Panc1 (cell line): ENCODE results near the gene CHRNE. TPM values are rescaled to one million over a fixed set of nuclear protein-coding genes. Genes with fewer than 3 reads are reported as not detected.
"Not testable (repeated sequence)": the region's sequence is repeated elsewhere in the genome, so short reads cannot be mapped to it uniquely, and the experiment has no call there.

ENCODE experiments used
- ATAC-seq: fragments of 200-7000 bp; cut with Tn5 transposase; 2 replicates; pipeline ENCODE4 v1.9.1; 2020; ENCODE audit warnings: mild to moderate bottlenecking, moderate library complexity
- BruUV-seq: library from RNA; stranded (reverse); fragments of 400-500 nt; replicated peaks from 2 replicates; lab custom pipeline; 2021; lab: Mats Ljungman, UMichigan
- CTCF ChIA-PET: fragments of 300-600 bp; sonication (Branson Sonifier 250); formaldehyde crosslinking; loops from one replicate; lab custom pipeline; 2022; ENCODE audit warnings: antibody characterized with exemption; lab: Charles Lee
- POLR2A ChIA-PET: fragments of 300-600 bp; sonication (Branson Sonifier 250); formaldehyde crosslinking; loops from one replicate; lab custom pipeline; 2022; ENCODE audit warnings: antibody characterized with exemption; lab: Charles Lee
- DNase-seq: peaks from one replicate; pipeline ENCODE4 v3.0.0-alpha.2; 2010; ENCODE audit warnings: low read depth, low spot score
- H3K27ac ChIP-seq: 2 replicates; pipeline ENCODE4 v1.5.1; 2011; ENCODE audit warnings: mild to moderate bottlenecking, low read length, inconsistent platforms
- H3K27me3 ChIP-seq: fragments of 200-500 bp; sonication (Bioruptor generic); 2 replicates; pipeline ENCODE4 v1.6.0; 2014; ENCODE audit warnings: low read length, inconsistent platforms; ENCODE audit not compliant: control insufficient read depth, insufficient read depth
- H3K36me3 ChIP-seq: fragments of 200-500 bp; sonication (Bioruptor generic); 2 replicates; pipeline ENCODE4 v1.5.1; 2014; ENCODE audit warnings: inconsistent platforms, mild to moderate bottlenecking, low read length, moderate library complexity; ENCODE audit not compliant: control insufficient read depth, insufficient read depth
- H3K4me1 ChIP-seq: 2 replicates; pipeline ENCODE4 v1.5.1; 2011; ENCODE audit warnings: inconsistent platforms, mild to moderate bottlenecking, low read length, moderate library complexity; ENCODE audit not compliant: control insufficient read depth, insufficient read depth
- H3K4me3 ChIP-seq, 2 experiments: 2 replicates each; pipeline ENCODE4 v1.5.1; 2011 to 2012; ENCODE audit warnings: low read depth in 2 of 2, low read length in 2 of 2, mild to moderate bottlenecking in 2 of 2, inconsistent platforms in 1 of 2, moderate library complexity in 1 of 2
- H3K9me3 ChIP-seq: fragments of 200-500 bp; sonication (Bioruptor generic); 2 replicates; pipeline ENCODE4 v1.5.1; 2014; ENCODE audit warnings: low read depth, mild to moderate bottlenecking, inconsistent platforms, low read length, moderate library complexity; ENCODE audit not compliant: control insufficient read depth, insufficient read depth
- POLR2AphosphoS5 ChIP-seq: IDR thresholded peaks from 2 replicates; pipeline ENCODE4 v1.6.1; 2012; ENCODE audit warnings: mild to moderate bottlenecking, low read depth, low read length, moderate library complexity
- SIN3A ChIP-seq: IDR thresholded peaks from 2 replicates; pipeline ENCODE4 v1.6.1; 2012; ENCODE audit warnings: low read depth, mild to moderate bottlenecking, low read length, moderate library complexity, borderline replicate concordance; ENCODE audit not compliant: insufficient read depth
- TCF7L2 ChIP-seq: IDR thresholded peaks from 2 replicates; pipeline ENCODE4 v1.6.1; 2011; ENCODE audit warnings: mild to moderate bottlenecking, low read depth, low read length, inconsistent platforms
- in situ Hi-C: cut with HindIII; loops from 2 replicates; pipeline ENCODE4 v1.10.0; 2016; ENCODE audit warnings: low sequenced_read_pairs, low pct_unique_long_range_greater_than_20kb
- intact Hi-C: fragments of 100-400 bp; cut with micrococcal nuclease; formaldehyde crosslinking; loops from one replicate; pipeline ENCODE4 v1.10.0; 2022; ENCODE audit not compliant: unreplicated experiment
- total RNA-seq: library from RNA; stranded (reverse); gene quantifications from one replicate; pipeline ENCODE4 v1.2.1, GENCODE V29; 2021; ENCODE audit not compliant: unreplicated experiment
- TF ChIP-seq, protein P1 (sequence below), 2 experiments: IDR thresholded peaks; 2 replicates each; pipeline ENCODE4 v1.6.1; 2011 to 2012; ENCODE audit warnings: low read depth in 2 of 2, control low read depth in 1 of 2, low read length in 1 of 2, mild to moderate bottlenecking in 1 of 2, moderate library complexity in 1 of 2; ENCODE audit not compliant: insufficient read depth in 1 of 2
- TF ChIP-seq, protein P2 (sequence below): fragments of 450-650 bp; IDR thresholded peaks from 2 replicates; pipeline ENCODE4 v1.5.1; 2017; ENCODE audit warnings: mild to moderate bottlenecking

The CHRNE gene
- total RNA-seq, 1 experiment from 2014 or later, result 0.13 TPM

DNA sequence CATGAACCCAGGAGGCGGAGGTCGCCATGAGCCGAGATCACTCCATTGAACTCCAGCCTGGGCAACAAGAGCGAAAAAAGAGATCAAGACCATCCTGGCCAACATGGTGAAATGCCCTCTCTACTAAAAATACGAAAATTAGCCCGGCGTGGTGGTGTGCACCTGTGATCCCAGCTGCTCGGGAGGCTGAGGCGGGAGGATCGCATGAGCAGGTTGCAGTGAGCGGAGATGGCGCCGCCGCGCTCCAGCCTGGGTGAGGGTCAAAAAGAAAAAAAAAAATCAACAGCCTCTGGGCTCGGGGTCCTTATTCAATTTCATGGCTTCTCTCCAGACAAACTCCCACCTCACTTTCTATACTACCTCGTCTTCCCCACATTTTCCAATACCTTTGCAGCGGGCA, 26.0 kb upstream of the CHRNE start:
- Histone ChIP-seq H3K27me3 (no peaks in the 10 kb centered on the region), H3K36me3 (no peaks in the 10 kb centered on the region), H3K4me1 (no peaks in the 10 kb centered on the region), H3K4me3 (no peak overlapping the region), H3K9me3 (no peaks in the 10 kb centered on the region), H3K27ac (no peak overlapping the region)
- in situ Hi-C loops (no loop called here), intact Hi-C loops (no loop called here)
- no peak for DNase-seq
- TF ChIP-seq POLR2AphosphoS5 (no peak), TCF7L2 (no peak), SIN3A (no peak)
- TF ChIP-seq, protein P1, sequence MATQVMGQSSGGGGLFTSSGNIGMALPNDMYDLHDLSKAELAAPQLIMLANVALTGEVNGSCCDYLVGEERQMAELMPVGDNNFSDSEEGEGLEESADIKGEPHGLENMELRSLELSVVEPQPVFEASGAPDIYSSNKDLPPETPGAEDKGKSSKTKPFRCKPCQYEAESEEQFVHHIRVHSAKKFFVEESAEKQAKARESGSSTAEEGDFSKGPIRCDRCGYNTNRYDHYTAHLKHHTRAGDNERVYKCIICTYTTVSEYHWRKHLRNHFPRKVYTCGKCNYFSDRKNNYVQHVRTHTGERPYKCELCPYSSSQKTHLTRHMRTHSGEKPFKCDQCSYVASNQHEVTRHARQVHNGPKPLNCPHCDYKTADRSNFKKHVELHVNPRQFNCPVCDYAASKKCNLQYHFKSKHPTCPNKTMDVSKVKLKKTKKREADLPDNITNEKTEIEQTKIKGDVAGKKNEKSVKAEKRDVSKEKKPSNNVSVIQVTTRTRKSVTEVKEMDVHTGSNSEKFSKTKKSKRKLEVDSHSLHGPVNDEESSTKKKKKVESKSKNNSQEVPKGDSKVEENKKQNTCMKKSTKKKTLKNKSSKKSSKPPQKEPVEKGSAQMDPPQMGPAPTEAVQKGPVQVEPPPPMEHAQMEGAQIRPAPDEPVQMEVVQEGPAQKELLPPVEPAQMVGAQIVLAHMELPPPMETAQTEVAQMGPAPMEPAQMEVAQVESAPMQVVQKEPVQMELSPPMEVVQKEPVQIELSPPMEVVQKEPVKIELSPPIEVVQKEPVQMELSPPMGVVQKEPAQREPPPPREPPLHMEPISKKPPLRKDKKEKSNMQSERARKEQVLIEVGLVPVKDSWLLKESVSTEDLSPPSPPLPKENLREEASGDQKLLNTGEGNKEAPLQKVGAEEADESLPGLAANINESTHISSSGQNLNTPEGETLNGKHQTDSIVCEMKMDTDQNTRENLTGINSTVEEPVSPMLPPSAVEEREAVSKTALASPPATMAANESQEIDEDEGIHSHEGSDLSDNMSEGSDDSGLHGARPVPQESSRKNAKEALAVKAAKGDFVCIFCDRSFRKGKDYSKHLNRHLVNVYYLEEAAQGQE (IDR thresholded peaks at IDR 0.05; ENCODE audit: insufficient read depth in 1 of 2, low read depth in 2 of 2, low read length in 1 of 2), result no peak
- TF ChIP-seq, protein P2, sequence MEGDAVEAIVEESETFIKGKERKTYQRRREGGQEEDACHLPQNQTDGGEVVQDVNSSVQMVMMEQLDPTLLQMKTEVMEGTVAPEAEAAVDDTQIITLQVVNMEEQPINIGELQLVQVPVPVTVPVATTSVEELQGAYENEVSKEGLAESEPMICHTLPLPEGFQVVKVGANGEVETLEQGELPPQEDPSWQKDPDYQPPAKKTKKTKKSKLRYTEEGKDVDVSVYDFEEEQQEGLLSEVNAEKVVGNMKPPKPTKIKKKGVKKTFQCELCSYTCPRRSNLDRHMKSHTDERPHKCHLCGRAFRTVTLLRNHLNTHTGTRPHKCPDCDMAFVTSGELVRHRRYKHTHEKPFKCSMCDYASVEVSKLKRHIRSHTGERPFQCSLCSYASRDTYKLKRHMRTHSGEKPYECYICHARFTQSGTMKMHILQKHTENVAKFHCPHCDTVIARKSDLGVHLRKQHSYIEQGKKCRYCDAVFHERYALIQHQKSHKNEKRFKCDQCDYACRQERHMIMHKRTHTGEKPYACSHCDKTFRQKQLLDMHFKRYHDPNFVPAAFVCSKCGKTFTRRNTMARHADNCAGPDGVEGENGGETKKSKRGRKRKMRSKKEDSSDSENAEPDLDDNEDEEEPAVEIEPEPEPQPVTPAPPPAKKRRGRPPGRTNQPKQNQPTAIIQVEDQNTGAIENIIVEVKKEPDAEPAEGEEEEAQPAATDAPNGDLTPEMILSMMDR, result no peak
- ATAC-seq, result no peak
- CTCF ChIA-PET, result no interaction called here
- POLR2A ChIA-PET, result no interaction called here
- BruUV-seq, result no TSS peak

DNA sequence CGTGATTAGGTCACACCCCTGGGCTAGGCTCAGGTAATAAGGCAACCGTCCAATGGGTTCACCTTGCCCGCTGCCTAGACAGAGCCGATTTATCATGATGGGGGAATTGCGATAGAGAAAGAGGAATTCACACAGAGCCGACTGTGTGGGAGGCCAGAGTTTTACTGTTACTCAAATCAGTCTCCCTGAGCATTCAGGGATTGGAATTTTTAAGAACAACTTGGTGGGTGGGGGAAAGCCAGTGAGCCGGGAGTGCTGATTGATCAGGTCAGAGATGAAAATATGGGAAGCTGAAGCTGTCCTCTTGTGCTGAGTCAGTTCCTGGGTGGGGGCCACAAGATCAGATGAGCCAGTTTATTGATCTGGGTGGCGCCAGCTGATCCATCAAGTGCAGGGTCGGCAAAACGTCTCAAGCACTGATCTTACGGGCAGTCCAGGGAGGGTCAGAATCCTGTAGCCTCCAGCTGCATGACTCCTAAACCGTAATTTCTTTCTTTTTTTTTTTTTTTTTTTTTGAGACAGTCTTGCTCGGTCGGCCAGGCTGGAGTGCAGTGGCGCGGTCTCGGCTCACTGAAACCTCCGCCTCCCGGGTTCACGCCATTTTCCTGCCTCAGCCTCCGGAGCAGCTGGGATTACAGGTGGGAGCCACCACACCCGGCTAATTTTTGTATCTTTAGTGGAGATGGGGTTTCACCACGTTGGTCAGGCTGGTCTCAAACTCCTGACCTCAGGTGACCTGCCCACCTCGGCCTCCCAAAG, 23.9 kb upstream of the CHRNE start:
- in situ Hi-C loops, H3K4me1 ChIP-seq, H3K27ac ChIP-seq, DNase-seq, H3K4me3 ChIP-seq, intact Hi-C loops, ATAC-seq, CTCF ChIA-PET, BruUV-seq, H3K9me3 ChIP-seq, H3K36me3 ChIP-seq, H3K27me3 ChIP-seq: not testable (repeated sequence)
- POLR2A ChIA-PET, result interaction anchor here (0.6 kb wide), 1 partner anchor 1132 kb away, joined by 3 read pairs; no protein-coding TSS in a partner anchor

DNA sequence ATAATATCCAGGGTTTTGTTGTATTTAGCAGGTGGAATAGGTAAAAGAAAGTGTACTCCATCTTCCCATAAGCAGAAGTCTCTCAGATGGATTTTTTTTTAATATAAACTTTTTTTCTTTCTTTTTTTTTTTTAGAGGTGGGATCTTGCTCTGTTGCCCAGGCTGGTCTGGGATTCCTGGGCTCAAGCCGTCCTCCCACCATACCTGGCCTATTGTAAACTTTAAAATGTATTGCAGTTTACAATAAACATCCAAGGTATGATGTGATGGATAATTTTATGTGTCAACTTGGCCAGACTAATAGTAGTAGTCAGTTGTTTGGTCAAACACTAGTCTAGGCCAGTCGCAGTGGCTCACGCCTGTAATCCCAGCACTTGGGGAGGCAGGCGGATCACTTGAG, 18.4 kb upstream of the CHRNE start:
- no TSS peak for BruUV-seq
- Histone ChIP-seq H3K27ac (no peak overlapping the region), H3K4me1 (no peaks in the 10 kb centered on the region), H3K4me3 (no peak overlapping the region), H3K9me3 (no peaks in the 10 kb centered on the region), H3K27me3 (no peaks in the 10 kb centered on the region), H3K36me3 (no peaks in the 10 kb centered on the region)
- DNase-seq, result no peak
- intact Hi-C loops (no loop called here), in situ Hi-C loops (no loop called here)
- ChIA-PET POLR2A (no interaction called here), CTCF (interaction anchor here (0.6 kb wide), 1 partner anchor 202 kb away, joined by 3 read pairs; no protein-coding TSS in a partner anchor)
- TF ChIP-seq, protein P1 (IDR thresholded peaks at IDR 0.05; ENCODE audit: insufficient read depth in 1 of 2, low read depth in 2 of 2, low read length in 1 of 2), result no peak
- TF ChIP-seq SIN3A, result no peak
- TF ChIP-seq, protein P2, result no peak
- no peak for TF ChIP-seq TCF7L2
- TF ChIP-seq POLR2AphosphoS5, result no peak
- ATAC-seq, result no peak
